Forelimb muscle (tissue), 1 donor: ENCODE data around the gene RAB6B. TPM values are rescaled to one million over a fixed set of nuclear protein-coding genes. Genes with fewer than 3 reads are reported as not detected.

Experiments used
- polyA plus RNA-seq: library from polyadenylated mRNA; unstranded; fragments of 120-200 nt; gene quantifications from one replicate; pipeline ENCODE4 v1.2.1, GENCODE V29; 2013; ENCODE audit not compliant: insufficient read length

The RAB6B gene
- polyA plus RNA-seq, 1 donor: 10.7 TPM

Other genes with a start within 250 kb of the RAB6B start
- 25.1 TPM for gene TOPBP1, start 233.9 kb downstream of the RAB6B start, polyA plus RNA-seq
- 4.4 TPM for gene TF, start 149.5 kb downstream of the RAB6B start, polyA plus RNA-seq
- 33.4 TPM for gene SRPRB, start 90.1 kb downstream of the RAB6B start, polyA plus RNA-seq
- gene SLCO2A1, start 134.0 kb upstream of the RAB6B start, polyA plus RNA-seq: 1.8 TPM